ENCODE data around the gene MARCHF9. TPM values are rescaled to one million over a fixed set of nuclear protein-coding genes. Genes with fewer than 3 reads are reported as not detected.

MARCHF9 gene
- total RNA-seq, 4 donors from 2014 or later, result 10.2 to 26.6 (median 13.1) TPM

DNA sequence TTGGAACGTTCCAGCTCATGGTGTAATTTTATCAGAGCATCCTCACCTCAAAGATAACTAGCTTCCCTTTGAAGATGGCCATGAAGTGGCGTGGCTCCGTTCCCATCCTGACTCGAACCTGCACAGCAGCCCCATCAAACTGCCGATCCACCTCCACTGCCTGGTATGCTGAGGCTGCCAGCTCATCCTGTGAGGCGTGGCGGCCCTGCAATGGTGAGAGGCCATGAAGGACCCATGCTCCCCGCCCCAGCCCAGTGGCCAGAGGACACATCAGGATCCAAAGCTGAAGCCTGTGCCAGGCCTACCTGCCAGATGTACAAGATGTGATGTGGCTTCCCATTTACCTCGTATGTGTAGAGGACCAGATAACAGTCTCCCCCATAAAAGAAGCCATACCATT lies 52.4 kb downstream of the MARCHF9 start:
- no peak for TF ChIP-seq EP300 (IDR thresholded peaks at IDR 0.05)
- TF ChIP-seq POLR2A (IDR thresholded peaks at IDR 0.05), result no peak
- no peak for TF ChIP-seq CTCF (IDR thresholded peaks at IDR 0.05)
- no peak for TF ChIP-seq POLR2AphosphoS5 (IDR thresholded peaks at IDR 0.05)
- peaks cover 56% of the 10 kb centered on the region for H3K36me3 ChIP-seq
- no peak overlapping the region for H3K27ac ChIP-seq
- H3K4me3 ChIP-seq, result no peak overlapping the region
- no peaks in the 10 kb centered on the region for H3K27me3 ChIP-seq
- peaks cover 7% of the 10 kb centered on the region for H3K4me1 ChIP-seq
- WGBS, result 82% methylated on average over 8 of the region's 9 CpGs
- H3K9me3 ChIP-seq, result no peaks in the 10 kb centered on the region
- DNase-seq (ENCODE audit: low spot score in 2 of 2), result no peak

GRCh38 chr12:57808351-57808750 lies 53.4 kb downstream of the MARCHF9 start:
- no peaks in the 10 kb centered on the region for H3K9me3 ChIP-seq
- no peaks in the 10 kb centered on the region for H3K27me3 ChIP-seq
- H3K4me3 ChIP-seq, result no peak overlapping the region
- peaks cover 52% of the 10 kb centered on the region for H3K36me3 ChIP-seq
- 94% methylated on average over 5 of the region's 5 CpGs for WGBS
- no peak overlapping the region for H3K27ac ChIP-seq
- TF ChIP-seq POLR2A (IDR thresholded peaks at IDR 0.05), result no peak
- TF ChIP-seq POLR2AphosphoS5 (IDR thresholded peaks at IDR 0.05), result no peak
- no peak for TF ChIP-seq EP300 (IDR thresholded peaks at IDR 0.05)
- no peak for TF ChIP-seq CTCF (IDR thresholded peaks at IDR 0.05)
- no peak for DNase-seq (ENCODE audit: low spot score in 2 of 2)
- H3K4me1 ChIP-seq, result peaks cover 5% of the 10 kb centered on the region

DNA sequence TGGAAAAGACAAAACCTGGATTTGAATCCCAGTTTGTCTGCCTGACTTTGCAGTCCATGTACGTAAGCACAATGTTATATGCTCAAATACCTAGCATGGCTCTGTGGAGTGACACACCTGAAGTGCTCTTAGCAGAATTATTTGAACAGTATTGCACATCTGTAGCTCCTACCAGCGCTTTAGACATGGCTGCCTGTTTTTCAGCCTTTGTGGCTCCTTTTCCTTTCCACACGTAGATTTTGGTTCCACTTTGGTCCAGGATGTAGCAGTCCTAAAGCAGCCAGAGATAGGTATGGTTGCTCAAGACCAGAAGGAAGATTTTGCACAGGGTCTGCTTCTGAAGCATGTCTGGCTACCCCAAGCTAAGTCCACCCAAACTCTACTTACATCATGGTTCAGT lies 54.5 kb downstream of the MARCHF9 start:
- no peak for TF ChIP-seq POLR2A (IDR thresholded peaks at IDR 0.05)
- no peak for TF ChIP-seq POLR2AphosphoS5 (IDR thresholded peaks at IDR 0.05)
- no peak for TF ChIP-seq EP300 (IDR thresholded peaks at IDR 0.05)
- TF ChIP-seq CTCF (IDR thresholded peaks at IDR 0.05), result no peak

More for the DNA sequence above, 54.5 kb downstream of the MARCHF9 start:
- DNase-seq (ENCODE audit: low spot score in 2 of 2), result no peak
- 94% methylated on average over 3 of the region's 3 CpGs for WGBS
- H3K4me1 ChIP-seq, result no peaks in the 10 kb centered on the region
- H3K27ac ChIP-seq, result no peak overlapping the region
- no peaks in the 10 kb centered on the region for H3K9me3 ChIP-seq
- H3K27me3 ChIP-seq, result no peaks in the 10 kb centered on the region
- peaks cover 52% of the 10 kb centered on the region for H3K36me3 ChIP-seq
- H3K4me3 ChIP-seq, result no peak overlapping the region

Other genes starting within 250 kb of the MARCHF9 start
- gene DDIT3, start 234.6 kb upstream of the MARCHF9 start, total RNA-seq, result 10 to 100 TPM in 3 of 4 donors, 1 to 10 TPM in 1; 8.1 to 33.6 (median 14.4) TPM
- 10 to 100 TPM; 24.4 to 92.9 (median 36.8) TPM for gene MBD6, start 232.3 kb upstream of the MARCHF9 start, total RNA-seq
- gene DCTN2, start 207.9 kb upstream of the MARCHF9 start, total RNA-seq, result 100 to 1,000 TPM; 152 to 242 (median 185) TPM
- gene KIF5A, start 205.1 kb upstream of the MARCHF9 start, total RNA-seq, result under 1 TPM in 2 of 4 donors, not detected in 2; 0.08 to 0.23 TPM
- 10 to 100 TPM; 36.9 to 68.9 (median 51.5) TPM for gene PIP4K2C, start 163.9 kb upstream of the MARCHF9 start, total RNA-seq
- 10 to 100 TPM; 10.4 to 19.0 (median 12.1) TPM for gene DTX3, start 150.3 kb upstream of the MARCHF9 start, total RNA-seq
- gene ARHGEF25, start 143.7 kb upstream of the MARCHF9 start, total RNA-seq, result 10 to 100 TPM in 1 of 4 donors, 1 to 10 TPM in 3; 4.0 to 13.3 (median 7.9) TPM
- gene B4GALNT1, start 121.9 kb upstream of the MARCHF9 start, total RNA-seq, result under 1 TPM in 3 of 4 donors, not detected in 1; 0.38 to 0.48 (median 0.42) TPM
- gene OS9, start 61.0 kb upstream of the MARCHF9 start, total RNA-seq, result 100 to 1,000 TPM; 165 to 282 (median 236) TPM
- gene AGAP2, start 16.4 kb upstream of the MARCHF9 start, total RNA-seq, result 1 to 10 TPM in 3 of 4 donors, under 1 TPM in 1; 0.45 to 1.4 (median 1.3) TPM
- gene TSPAN31, start 10.1 kb upstream of the MARCHF9 start, total RNA-seq, result 10 to 100 TPM; 29.8 to 54.7 (median 36.8) TPM
- gene CDK4, start 2.8 kb upstream of the MARCHF9 start, total RNA-seq, result 10 to 100 TPM; 35.7 to 82.3 (median 47.0) TPM
- gene CYP27B1, start 12.0 kb downstream of the MARCHF9 start, total RNA-seq, result 1 to 10 TPM; 1.2 to 4.1 (median 2.0) TPM
- 10 to 100 TPM in 3 of 4 donors, 1 to 10 TPM in 1; 9.1 to 24.1 (median 16.4) TPM for gene METTL1, start 17.0 kb downstream of the MARCHF9 start, total RNA-seq
- gene EEF1AKMT3, start 17.5 kb downstream of the MARCHF9 start, total RNA-seq, result 10 to 100 TPM in 3 of 4 donors, 1 to 10 TPM in 1; 8.7 to 13.7 (median 11.3) TPM
- gene TSFM, start 27.7 kb downstream of the MARCHF9 start, total RNA-seq, result 10 to 100 TPM; 19.6 to 35.4 (median 29.1) TPM
- gene AVIL, start 63.6 kb downstream of the MARCHF9 start, total RNA-seq, result 10 to 100 TPM in 2 of 4 donors, 1 to 10 TPM in 2; 4.7 to 96.5 (median 10.0) TPM
- 100 to 1,000 TPM; 147 to 240 (median 215) TPM for gene CTDSP2, start 91.6 kb downstream of the MARCHF9 start, total RNA-seq
- 10 to 100 TPM in 1 of 4 donors, 1 to 10 TPM in 3; 4.4 to 12.0 (median 7.5) TPM for gene ATP23, start 186.5 kb downstream of the MARCHF9 start, total RNA-seq